T-cell (primary cell): ENCODE data around the gene C18orf54. TPM values are rescaled to one million over a fixed set of nuclear protein-coding genes. Genes with fewer than 3 reads are reported as not detected.
A peak's percentile ranks its signal among the peaks of the same experiment; 100 is the strongest.

Source experiments
- ATAC-seq, 4 experiments: fragments of 200-7000 bp in 3 of 4; fragments of 150-1000 bp in 1 of 4; cut with Tn5 transposase; replicated peaks in 1 of 4; 1 replicate in 3 of 4; 2 replicates in 1 of 4; pipeline ENCODE4 v1.10.0; 2021; ENCODE audit warnings: moderate library complexity in 3 of 4, mild to moderate bottlenecking in 2 of 4, moderate number of reproducible peaks in 1 of 4
- CTCF ChIA-PET, 2 donors: fragments of 300-600 bp; sonication (Branson Sonifier 250); formaldehyde crosslinking; loops; one replicate each; lab custom pipeline; 2022; ENCODE audit warnings: antibody characterized with exemption in 2 of 2; lab: Charles Lee
- POLR2A ChIA-PET, 2 donors: fragments of 300-600 bp; sonication (Branson Sonifier 250); formaldehyde crosslinking; loops; one replicate each; lab custom pipeline; 2022; ENCODE audit warnings: antibody characterized with exemption in 2 of 2; lab: Charles Lee
- DNase-seq, 35 experiments: peaks; one replicate each; pipeline versions ENCODE4 v3.0.0 to v3.0.0-alpha.2; 2013 to 2023
- H3K27ac ChIP-seq: one replicate; pipeline ENCODE4 v1.5.1; 2013; ENCODE audit warnings: low read length
- H3K27me3 ChIP-seq, 2 experiments: replicated peaks in 1 of 2; 1 replicate in 1 of 2; 2 replicates in 1 of 2; pipeline versions ENCODE4 v1.6.1 to v1.7.0; 2013; ENCODE audit warnings: low read length in 1 of 2, mixed read lengths in 1 of 2; ENCODE audit not compliant: control insufficient read depth in 2 of 2, insufficient read depth in 2 of 2; ENCODE audit errors: extremely low read depth in 1 of 2
- H3K36me3 ChIP-seq, 2 donors: 1 replicate in 1 of 2; 2 replicates in 1 of 2; pipeline versions ENCODE4 v1.6.1 to v1.7.0; 2013; ENCODE audit warnings: low read length in 1 of 2; ENCODE audit not compliant: control insufficient read depth in 2 of 2, insufficient read depth in 1 of 2; ENCODE audit errors: extremely low read depth in 1 of 2
- H3K4me1 ChIP-seq, 2 experiments: 1 replicate in 1 of 2; 2 replicates in 1 of 2; pipeline versions ENCODE4 v1.6.1 to v1.7.0; 2013; ENCODE audit warnings: low read length in 2 of 2, mixed read lengths in 1 of 2; ENCODE audit not compliant: insufficient read depth in 2 of 2, control insufficient read depth in 1 of 2; ENCODE audit errors: extremely low read depth in 1 of 2
- H3K4me3 ChIP-seq, 2 donors: 1 replicate in 1 of 2; 2 replicates in 1 of 2; pipeline versions ENCODE4 v1.5.1 to v1.7.0; 2013; ENCODE audit warnings: mild to moderate bottlenecking in 2 of 2, low read length in 1 of 2, moderate library complexity in 1 of 2; ENCODE audit not compliant: control insufficient read depth in 1 of 2; ENCODE audit errors: extremely low read depth in 1 of 2
- H3K9me3 ChIP-seq: 2 replicates; pipeline ENCODE4 v1.7.0; 2013
- H3K27ac Mint-ChIP-seq, 2 donors: one replicate each; pipeline ENCODE4 v1.8.0; 2020 to 2021; ENCODE audit warnings: mild to moderate bottlenecking in 2 of 2, mixed read lengths in 2 of 2
- H3K27me3 Mint-ChIP-seq, 2 donors: one replicate each; pipeline ENCODE4 v1.8.0; 2021 to 2022; ENCODE audit warnings: mixed read lengths in 2 of 2
- H3K36me3 Mint-ChIP-seq: one replicate; pipeline ENCODE4 v1.8.0; 2021; ENCODE audit warnings: mixed read lengths
- H3K4me1 Mint-ChIP-seq, 3 donors: one replicate each; pipeline ENCODE4 v1.8.0; 2020 to 2022; ENCODE audit warnings: mixed read lengths in 3 of 3, mild to moderate bottlenecking in 1 of 3
- H3K4me3 Mint-ChIP-seq, 3 donors: one replicate each; pipeline ENCODE4 v1.8.0; 2020 to 2022; ENCODE audit warnings: mild to moderate bottlenecking in 3 of 3, mixed read lengths in 3 of 3, moderate library complexity in 3 of 3
- H3K9me3 Mint-ChIP-seq, 3 donors: one replicate each; pipeline ENCODE4 v1.8.0; 2020 to 2022; ENCODE audit warnings: mixed read lengths in 3 of 3
- WGBS: methylation state at CpG from one replicate; pipeline ENCODE4 v1.1.5; 2013; ENCODE audit warnings: missing lambda C conversion rate; ENCODE audit not compliant: insufficient coverage; 5-methylcytosine and 5-hydroxymethylcytosine counted together
- total RNA-seq, 35 experiments: library from RNA in 6 of 35; stranded (reverse) in 6 of 35; fragments of 120-200 nt in 1 of 35; gene quantifications; one replicate each; pipeline versions ENCODE4 v1.2.1 to v1.2.4 and lab custom pipeline; 2013 to 2026

C18orf54 gene
- total RNA-seq, 5 donors from 2014 or later (not counting 1 experiment from before 2014, with no cell fraction given): 1.3 to 3.4 (median 2.7) TPM

GRCh38 chr18:54358495-54359040 lies 862 bp downstream of the C18orf54 start:
- H3K4me3 Mint-ChIP-seq: peak overlapping the region; percentile 94 to 99 (median 95)
- ATAC-seq: peak in 1 of 4 experiments; percentile 1
- no peaks in the 10 kb centered on the region for H3K27me3 ChIP-seq

GRCh38 chr18:54359233-54359632 lies 1.5 kb downstream of the C18orf54 start:
- Histone ChIP-seq H3K27me3 (no peaks in the 10 kb centered on the region), H3K4me1 (peaks cover 0 to 8% of the 10 kb centered on the region in 2 experiments), H3K27ac (no peak overlapping the region), H3K4me3 (no peak overlapping the region), H3K36me3 (peaks cover 0 to 2% of the 10 kb centered on the region in 2 donors), H3K9me3 (no peaks in the 10 kb centered on the region)
- POLR2A ChIA-PET: no interaction called here
- no peak for DNase-seq
- Mint-ChIP-seq H3K4me1 (peaks cover 14 to 22% (median 20%) of the 10 kb centered on the region in 3 donors), H3K27me3 (no peaks in the 10 kb centered on the region), H3K27ac (no peak overlapping the region), H3K4me3 (peak overlapping the region; percentile 94 to 99 (median 95)), H3K36me3 (peaks cover 3% of the 10 kb centered on the region), H3K9me3 (no peaks in the 10 kb centered on the region)
- CTCF ChIA-PET: interaction anchor here in 1 of 2 donors (1.2 kb wide), 1 partner anchor 136 kb away, joined by 4 read pairs; no protein-coding TSS in a partner anchor
- no peak for ATAC-seq
- no CpG with 5 or more reads among the region's 6 CpGs for WGBS

More at GRCh38 chr18:54358495-54359040, 862 bp downstream of the C18orf54 start:
- 2% methylated on average over 12 of the region's 21 CpGs for WGBS
- Histone ChIP-seq H3K9me3 (no peaks in the 10 kb centered on the region), H3K4me1 (peaks cover 0 to 8% of the 10 kb centered on the region in 2 experiments), H3K4me3 (peak overlapping the region; percentile 89 to 93), H3K36me3 (peaks cover 0 to 2% of the 10 kb centered on the region in 2 donors), H3K27ac (no peak overlapping the region)
- Mint-ChIP-seq H3K9me3 (no peaks in the 10 kb centered on the region), H3K27ac (peak overlapping the region; percentile 90 to 94), H3K4me1 (peaks cover 14 to 22% (median 20%) of the 10 kb centered on the region in 3 donors), H3K36me3 (peaks cover 3% of the 10 kb centered on the region), H3K27me3 (no peaks in the 10 kb centered on the region)
- DNase-seq: peak in 1 of 35 experiments; percentile 2
- CTCF ChIA-PET: interaction anchor here in 1 of 2 donors (0.7 to 2.4 kb wide), 4 partner anchors 71 to 136 kb away, joined by 4 to 19 read pairs (median 10); partner anchors contain the start of gene POLI
- POLR2A ChIA-PET: interaction anchor here in 1 of 2 donors (0.8 kb wide), 1 partner anchor 135 kb away, joined by 4 read pairs; no protein-coding TSS in a partner anchor

- no peak overlapping the region for H3K4me3 Mint-ChIP-seq
- H3K4me3 ChIP-seq: no peak overlapping the region
- H3K4me1 ChIP-seq: peaks cover 0 to 8% of the 10 kb centered on the region in 2 experiments
- H3K27me3 Mint-ChIP-seq: no peaks in the 10 kb centered on the region
- no peaks in the 10 kb centered on the region for H3K9me3 Mint-ChIP-seq
- 82% methylated on average over 2 of the region's 3 CpGs for WGBS
- peaks cover 3% of the 10 kb centered on the region for H3K36me3 Mint-ChIP-seq
- ATAC-seq (no peak), DNase-seq (no peak)
- POLR2A ChIA-PET: interaction anchor here in 1 of 2 donors (0.6 kb wide), 1 partner anchor 510 kb away, joined by 3 read pairs; no protein-coding TSS in a partner anchor
- peaks cover 14 to 22% (median 20%) of the 10 kb centered on the region in 3 donors for H3K4me1 Mint-ChIP-seq
- H3K27me3 ChIP-seq: no peaks in the 10 kb centered on the region
- no peak overlapping the region for H3K27ac Mint-ChIP-seq
- CTCF ChIA-PET: interaction anchor here in 1 of 2 donors (0.6 kb wide), 1 partner anchor 476 kb away, joined by 3 read pairs; no protein-coding TSS in a partner anchor
- no peak overlapping the region for H3K27ac ChIP-seq
- peaks cover 0 to 2% of the 10 kb centered on the region in 2 donors for H3K36me3 ChIP-seq
- H3K9me3 ChIP-seq: no peaks in the 10 kb centered on the region
Measured at GRCh38 chr18:54360406-54360805, 2.7 kb downstream of the C18orf54 start.

GRCh38 chr18:54378057-54378456 lies 20.4 kb downstream of the C18orf54 start:
- ATAC-seq (no peak), DNase-seq (no peak)
- H3K27ac ChIP-seq: no peak overlapping the region
- no peaks in the 10 kb centered on the region for H3K27me3 Mint-ChIP-seq
- H3K9me3 Mint-ChIP-seq: no peaks in the 10 kb centered on the region
- H3K4me1 Mint-ChIP-seq: no peaks in the 10 kb centered on the region
- H3K4me3 ChIP-seq: no peak overlapping the region
- WGBS: no CpG with 5 or more reads among the region's 4 CpGs
- CTCF ChIA-PET: interaction anchor here in 1 of 2 donors (0.7 kb wide), 1 partner anchor 155 kb away, joined by 4 read pairs; no protein-coding TSS in a partner anchor
- no peaks in the 10 kb centered on the region for H3K9me3 ChIP-seq
- POLR2A ChIA-PET: no interaction called here
- no peak overlapping the region for H3K27ac Mint-ChIP-seq
- peaks cover 4% of the 10 kb centered on the region for H3K36me3 Mint-ChIP-seq
- H3K4me1 ChIP-seq: no peaks in the 10 kb centered on the region
- no peaks in the 10 kb centered on the region for H3K36me3 ChIP-seq
- no peak overlapping the region for H3K4me3 Mint-ChIP-seq
- no peaks in the 10 kb centered on the region for H3K27me3 ChIP-seq

GRCh38 chr18:54381640-54382039 lies 23.9 kb downstream of the C18orf54 start:
- H3K36me3 Mint-ChIP-seq: no peaks in the 10 kb centered on the region
- no peaks in the 10 kb centered on the region for H3K9me3 ChIP-seq
- WGBS: no CpG with 5 or more reads among the region's 2 CpGs
- ChIA-PET POLR2A (no interaction called here), CTCF (interaction anchor here in 1 of 2 donors (0.6 kb wide), 1 partner anchor 11 kb away, joined by 4 read pairs; no protein-coding TSS in a partner anchor)
- no peak overlapping the region for H3K4me3 Mint-ChIP-seq
- H3K27ac Mint-ChIP-seq: no peak overlapping the region
- no peaks in the 10 kb centered on the region for H3K27me3 ChIP-seq
- no peak for DNase-seq
- no peaks in the 10 kb centered on the region for H3K36me3 ChIP-seq
- no peaks in the 10 kb centered on the region for H3K4me1 Mint-ChIP-seq
- H3K27ac ChIP-seq: no peak overlapping the region
- no peaks in the 10 kb centered on the region for H3K9me3 Mint-ChIP-seq
- no peak overlapping the region for H3K4me3 ChIP-seq
- H3K27me3 Mint-ChIP-seq: no peaks in the 10 kb centered on the region
- H3K4me1 ChIP-seq: no peaks in the 10 kb centered on the region
- ATAC-seq: no peak

- H3K9me3 ChIP-seq: no peaks in the 10 kb centered on the region
- H3K4me1 ChIP-seq: no peaks in the 10 kb centered on the region
- H3K4me3 ChIP-seq: no peak overlapping the region
- H3K27me3 Mint-ChIP-seq: peaks cover 0 to 2% of the 10 kb centered on the region in 2 donors
- no peaks in the 10 kb centered on the region for H3K9me3 Mint-ChIP-seq
- H3K4me1 Mint-ChIP-seq: no peaks in the 10 kb centered on the region
- no peak overlapping the region for H3K4me3 Mint-ChIP-seq
- ChIA-PET POLR2A (no interaction called here), CTCF (no interaction called here)
- H3K27ac Mint-ChIP-seq: no peak overlapping the region
- H3K27ac ChIP-seq: no peak overlapping the region
- ATAC-seq (no peak), DNase-seq (no peak)
- peaks cover 0 to 3% of the 10 kb centered on the region in 2 experiments for H3K27me3 ChIP-seq
- H3K36me3 Mint-ChIP-seq: no peaks in the 10 kb centered on the region
- no CpG with 5 or more reads among the region's 3 CpGs for WGBS
- no peaks in the 10 kb centered on the region for H3K36me3 ChIP-seq
Measured at GRCh38 chr18:54382076-54382475, 24.4 kb downstream of the C18orf54 start.
